ENCODE results near the gene FAM120B.
A peak's percentile ranks its signal among the peaks of the same experiment; 100 is the strongest.

Gene FAM120B

GRCh38 chr6:170429450-170429849, 122.9 kb downstream of the FAM120B start:
- no peak for DNase-seq

GRCh38 chr6:170433163-170434116, 126.9 kb downstream of the FAM120B start:
- no peak for DNase-seq

GRCh38 chr6:170434117-170434820, 127.7 kb downstream of the FAM120B start:
- no peak for DNase-seq

- no peak for DNase-seq
Observed at GRCh38 chr6:170434821-170435155, 128.2 kb downstream of the FAM120B start.

DNA sequence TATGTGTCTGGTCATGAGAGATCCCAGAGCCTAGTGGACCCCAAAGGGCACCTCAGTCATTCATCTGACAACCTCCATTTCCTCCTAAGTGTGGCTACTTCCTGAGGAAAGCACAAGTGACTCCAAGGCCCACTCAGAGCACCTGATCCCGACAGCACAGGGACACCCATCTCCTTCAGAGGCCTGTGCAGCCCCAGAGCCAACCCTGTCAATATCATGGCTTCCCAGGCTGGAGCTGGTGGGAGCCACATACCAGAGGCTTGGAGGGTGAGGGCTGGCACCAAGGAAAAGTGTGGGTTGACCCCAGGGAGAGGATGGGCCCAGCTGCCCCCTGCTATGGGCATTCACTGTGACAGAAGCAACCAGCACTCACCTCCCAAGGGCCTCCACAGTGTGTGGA, 129.2 kb downstream of the FAM120B start:
- DNase-seq, result no peak

DNA sequence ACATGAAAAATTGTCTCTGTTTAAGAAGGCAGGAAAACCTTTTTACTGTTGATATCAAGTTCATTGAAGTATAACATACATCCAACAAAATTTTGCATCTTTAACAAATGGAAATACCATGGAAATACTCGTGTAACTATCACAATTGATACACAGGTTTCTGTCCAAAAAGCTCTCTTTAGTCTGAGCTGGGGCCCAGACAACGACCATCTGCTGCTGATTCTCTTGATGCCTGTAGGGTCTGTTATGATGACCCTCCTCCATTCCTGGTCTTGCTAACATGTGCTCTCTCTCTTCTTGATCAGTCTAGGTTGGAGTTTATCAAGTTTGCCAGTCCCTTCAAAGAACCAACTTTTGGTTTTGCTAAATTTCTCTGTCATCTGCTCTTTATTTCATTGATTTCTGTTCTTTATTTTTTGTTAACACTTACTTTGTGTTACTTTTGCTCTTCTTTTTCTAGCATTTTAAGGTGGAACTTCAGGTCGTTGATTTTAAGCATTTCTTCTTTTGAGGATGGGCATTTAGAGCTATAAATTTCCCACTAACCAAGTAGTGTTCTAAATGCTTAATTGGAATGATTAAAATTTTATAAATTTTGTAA, 129.8 kb downstream of the FAM120B start:
- DNase-seq, result no peak

- no peak for DNase-seq
Observed at GRCh38 chr6:170437719-170438401, 131.3 kb downstream of the FAM120B start.

DNA sequence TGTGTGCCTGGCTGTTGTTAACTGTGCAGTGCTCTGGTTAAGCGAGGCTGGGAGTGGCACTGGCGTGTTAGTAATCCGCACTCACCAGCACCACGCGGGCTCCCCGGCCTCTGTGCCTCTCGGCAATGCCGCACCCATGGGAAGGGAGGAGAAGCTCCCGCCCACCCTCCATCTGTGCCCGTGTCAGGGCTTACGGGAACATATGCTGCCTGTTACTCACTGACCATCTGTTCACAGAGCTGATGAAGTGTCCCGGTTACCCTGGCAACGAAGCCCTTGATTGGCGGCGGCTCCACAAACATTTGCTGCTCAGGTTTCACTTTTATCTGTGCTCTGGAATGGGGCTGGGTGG, 131.8 kb downstream of the FAM120B start:
- DNase-seq, result peak; percentile 28 to 33

- no peak for DNase-seq
Observed at GRCh38 chr6:170438861-170439260, 132.3 kb downstream of the FAM120B start.

GRCh38 chr6:170439366-170440361, 133.1 kb downstream of the FAM120B start:
- no peak for DNase-seq

GRCh38 chr6:170440437-170440836, 133.9 kb downstream of the FAM120B start:
- DNase-seq, result no peak

- no peak for DNase-seq
Observed at GRCh38 chr6:170441316-170441715, 134.8 kb downstream of the FAM120B start.

- no peak for DNase-seq
Observed at GRCh38 chr6:170442596-170442995, 136.0 kb downstream of the FAM120B start.

GRCh38 chr6:170443151-170443662, 136.6 kb downstream of the FAM120B start:
- DNase-seq, result no peak

DNA sequence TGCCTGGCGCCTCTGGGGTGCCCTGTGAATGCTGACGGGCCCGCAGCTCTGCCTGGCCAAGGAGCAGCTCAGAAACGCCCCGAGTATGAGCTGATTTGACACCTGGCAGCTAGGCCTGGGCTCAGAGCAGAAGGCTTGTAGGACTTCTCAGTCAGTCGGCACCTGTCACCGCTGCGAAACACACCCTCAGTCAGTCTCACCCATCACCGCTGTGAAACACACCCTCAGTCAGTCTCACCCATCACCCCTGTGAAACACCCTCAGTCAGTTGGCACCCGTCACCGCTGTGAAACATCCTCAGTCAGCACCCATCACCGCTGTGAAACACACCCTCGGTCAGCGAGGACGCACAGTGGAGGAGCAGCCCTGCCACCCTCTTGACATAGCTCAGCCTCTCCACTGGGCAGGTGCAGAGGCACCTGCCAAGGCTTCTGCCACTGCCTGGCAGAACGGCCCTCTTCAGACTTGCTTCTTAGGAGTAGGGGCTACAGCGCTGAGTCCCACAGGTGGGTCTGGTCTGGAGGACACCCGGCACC, 137.6 kb downstream of the FAM120B start:
- peak; percentile 21 to 33 for DNase-seq

GRCh38 chr6:170444811-170445211, 138.3 kb downstream of the FAM120B start:
- no peak for DNase-seq

- no peak for DNase-seq
Observed at GRCh38 chr6:170445487-170445886, 138.9 kb downstream of the FAM120B start.

DNA sequence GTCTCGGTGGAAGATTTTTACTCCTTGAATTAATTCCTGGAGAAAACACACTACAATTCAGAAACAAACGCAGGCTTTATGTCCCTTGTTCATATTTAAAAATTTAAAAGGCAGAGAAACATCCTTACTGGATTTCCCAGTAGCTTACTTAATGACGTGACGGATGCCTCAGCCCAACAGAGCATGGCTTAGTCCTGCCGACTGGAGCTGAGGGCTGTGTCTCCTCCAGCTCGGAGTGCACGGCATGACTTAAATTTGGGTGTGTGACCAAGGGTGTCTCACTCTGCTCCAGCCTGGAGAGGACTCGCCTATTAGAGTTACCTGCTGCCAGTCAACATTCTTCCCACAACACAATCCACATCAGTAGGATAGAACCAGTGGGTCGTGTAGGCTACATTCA, 139.4 kb downstream of the FAM120B start:
- no peak for DNase-seq

GRCh38 chr6:170446841-170447560, 140.4 kb downstream of the FAM120B start:
- DNase-seq, result no peak

DNA sequence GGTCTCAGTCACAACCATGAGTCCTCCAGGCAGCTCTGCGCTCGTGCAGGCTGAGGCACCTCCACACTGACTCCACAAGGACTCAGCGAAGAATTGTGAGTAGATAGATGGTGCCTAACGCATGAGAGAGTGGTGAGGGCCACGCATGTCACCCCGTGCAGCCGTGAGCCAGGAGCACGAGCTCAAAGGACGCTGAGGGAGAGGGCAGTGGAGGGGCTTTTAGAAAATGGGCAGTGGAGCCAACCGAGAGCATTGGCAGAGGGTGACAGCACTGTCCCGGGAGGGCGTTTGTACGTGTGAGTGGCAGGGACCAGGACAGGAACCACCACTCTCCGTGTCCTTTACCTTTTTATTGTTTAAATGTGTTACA, 141.0 kb downstream of the FAM120B start:
- no peak for DNase-seq

DNA sequence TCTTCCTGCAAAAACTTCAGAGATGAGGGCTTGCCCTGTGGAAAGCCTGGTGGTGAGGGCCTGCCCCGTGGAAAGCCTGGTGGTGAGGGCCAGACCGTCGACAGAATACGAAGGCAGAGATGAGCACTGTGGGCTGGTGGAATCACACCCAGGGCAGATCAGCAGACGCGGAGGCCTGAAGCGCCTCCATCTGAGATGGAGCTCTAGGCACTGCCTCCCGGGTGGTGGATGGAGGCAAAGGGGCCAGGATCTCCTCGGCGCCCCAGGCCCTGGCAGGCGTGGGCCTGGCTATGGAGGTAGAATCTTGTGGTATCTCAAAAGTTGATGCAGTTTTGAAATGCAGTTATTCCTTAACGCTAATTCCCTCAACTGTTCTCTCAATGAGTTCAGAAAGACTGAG, 141.8 kb downstream of the FAM120B start:
- no peak for DNase-seq
